Measurements from ENCODE around the gene CNBP.

The CNBP gene

DNA sequence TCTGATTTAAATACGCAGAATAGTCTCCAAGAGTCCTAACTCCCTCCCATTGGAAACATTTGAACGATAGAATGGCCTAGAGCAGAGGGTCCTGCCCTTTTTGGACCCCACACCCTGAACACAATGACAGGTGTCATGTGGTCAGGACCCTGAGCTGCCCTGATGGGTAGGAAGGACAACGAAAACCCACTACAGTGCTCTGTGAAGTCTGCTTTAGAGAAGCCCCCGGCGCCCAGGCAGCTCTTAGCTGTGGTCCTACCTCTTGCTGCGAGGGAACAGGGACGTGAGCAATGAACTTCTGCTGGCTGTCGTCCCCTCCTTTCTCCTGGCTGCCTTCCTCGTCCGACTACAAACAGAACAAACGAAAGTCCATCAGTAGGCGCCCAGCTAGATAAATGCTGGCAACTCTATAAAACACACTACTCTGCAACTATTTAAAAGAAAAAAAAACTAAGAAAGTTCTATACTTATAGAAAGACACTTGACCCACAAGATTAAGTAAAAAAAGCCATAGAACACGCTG, 53.3 kb downstream of the CNBP start:
- DNase-seq, result no peak

DNA sequence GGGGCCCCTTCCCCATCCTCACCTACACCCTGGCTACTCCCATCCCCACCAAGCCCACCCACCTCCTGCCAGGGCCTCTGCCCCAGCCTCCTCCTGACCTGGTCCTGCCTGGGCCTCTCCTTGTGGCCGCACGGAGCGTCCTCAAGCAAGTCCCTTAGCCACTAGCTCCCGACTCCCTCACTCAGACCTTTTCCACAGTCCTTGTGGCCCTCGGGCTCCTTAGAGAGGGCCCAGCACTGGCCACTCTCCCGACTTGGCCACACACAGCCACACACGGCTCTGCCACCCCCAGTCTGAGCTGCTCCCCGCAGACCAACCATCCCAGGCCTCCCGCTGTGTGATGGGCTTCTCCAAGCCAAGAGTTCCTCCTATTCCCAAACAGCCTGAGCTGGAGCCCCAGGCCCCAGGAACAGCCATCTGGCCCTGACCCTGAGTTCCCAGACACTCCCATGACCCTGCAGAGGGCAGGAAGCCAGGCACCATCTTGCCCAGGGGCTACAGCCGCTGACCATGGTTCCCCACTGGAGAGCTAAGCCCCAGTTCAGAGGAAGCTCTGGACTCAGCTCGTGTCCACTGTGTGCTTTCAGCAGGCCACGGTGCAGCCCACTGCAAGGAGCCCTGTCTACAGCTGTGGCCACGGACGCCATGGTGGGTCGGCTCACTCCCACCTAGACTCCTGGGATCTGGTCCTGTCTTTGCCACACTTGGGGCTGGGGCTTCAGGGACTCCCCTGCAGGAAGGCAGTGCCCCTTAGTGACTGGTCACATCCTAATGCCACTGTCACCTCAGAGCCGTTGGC, 55.1 kb downstream of the CNBP start:
- no peak for DNase-seq

DNA sequence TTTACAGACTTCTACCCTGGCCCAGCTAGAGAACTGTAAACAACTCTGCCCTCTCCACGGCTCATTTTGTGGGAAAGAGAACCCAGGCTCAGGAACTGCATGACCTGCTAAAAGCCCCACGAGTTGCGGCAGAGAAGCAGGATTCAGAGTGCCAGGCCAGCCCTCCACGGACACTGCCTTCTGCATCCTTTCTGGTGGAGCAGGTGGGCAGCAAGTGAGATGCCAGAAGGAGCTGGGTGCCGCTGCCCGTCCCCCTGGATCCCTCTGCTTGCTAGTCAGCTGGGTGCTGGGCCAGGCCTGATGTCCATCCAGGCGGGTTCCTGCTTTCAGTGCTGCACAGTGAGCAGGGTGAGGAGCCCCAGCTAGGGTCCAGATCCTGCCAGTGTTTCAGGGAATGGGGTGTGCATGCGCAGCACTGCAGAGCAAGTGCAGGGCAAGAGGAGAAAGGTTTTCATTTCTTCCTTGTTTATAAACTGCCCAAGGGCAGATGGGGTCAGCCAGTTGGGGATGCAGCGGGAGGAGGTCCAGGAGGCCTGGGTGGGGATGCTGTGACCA, 56.9 kb downstream of the CNBP start:
- no peak for DNase-seq

DNA sequence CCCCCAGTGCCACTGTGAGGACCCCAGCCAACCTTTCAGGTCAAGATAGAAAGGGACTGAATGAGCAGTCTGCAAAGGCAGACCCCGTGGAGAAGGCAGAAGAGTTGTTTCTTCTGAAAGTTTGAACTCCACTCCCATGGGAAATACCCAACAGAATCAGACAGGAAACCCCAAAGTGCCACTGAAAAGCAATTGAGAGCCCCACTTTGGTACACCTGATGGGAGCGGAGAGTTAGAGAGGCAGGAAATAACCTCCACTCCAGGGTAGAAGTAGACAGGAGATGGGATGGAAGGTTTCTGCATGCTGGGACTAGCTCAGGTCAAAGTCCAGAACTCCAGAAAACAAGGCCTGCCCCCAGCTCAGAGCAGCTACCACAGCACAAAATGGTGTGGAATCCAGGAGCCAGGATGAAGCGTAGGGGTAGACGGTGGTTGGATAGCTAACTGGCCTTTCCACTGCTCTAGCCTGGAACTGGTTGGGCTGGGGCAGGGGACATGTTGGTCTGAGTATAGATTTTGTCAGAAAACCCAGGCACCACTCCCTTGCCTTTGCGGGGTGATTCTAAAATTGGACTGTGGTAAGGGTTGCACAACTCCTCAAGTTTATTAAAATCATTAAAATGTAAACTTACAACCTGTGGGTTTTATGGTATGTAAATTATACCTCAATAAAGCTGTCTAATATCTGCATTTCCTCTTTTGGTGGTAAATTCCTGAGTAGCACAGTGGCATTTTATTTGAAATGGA, 60.2 kb downstream of the CNBP start:
- no peak for DNase-seq

DNA sequence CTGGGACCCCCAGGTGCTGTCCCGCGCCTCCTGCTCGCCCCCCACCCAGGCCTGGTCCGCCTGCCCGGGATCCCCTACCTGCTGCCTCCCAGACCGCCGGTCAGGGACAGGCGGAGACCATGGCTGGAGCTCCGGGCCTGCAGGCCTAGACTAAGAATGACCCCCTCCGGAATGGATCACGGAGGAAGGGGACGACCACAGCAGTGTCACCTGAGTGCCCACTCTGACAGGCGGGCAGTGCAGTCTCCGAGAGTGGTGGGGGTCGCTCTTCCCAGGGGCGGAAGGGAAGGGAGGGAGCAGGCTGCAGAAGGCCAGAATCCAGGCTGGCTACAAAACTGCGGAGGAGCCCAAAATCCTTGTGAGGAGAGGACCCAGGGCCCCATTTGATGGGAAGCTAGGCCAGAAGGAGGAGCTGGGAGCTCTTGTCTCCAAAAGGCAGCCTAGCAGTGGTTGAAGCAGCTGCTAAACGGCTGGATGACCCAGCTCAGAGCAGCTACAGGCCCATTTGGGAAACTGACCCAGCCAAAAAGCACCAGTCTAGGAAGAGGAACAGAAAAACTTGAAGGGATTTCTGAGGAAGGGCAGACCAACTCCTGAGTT, 61.2 kb downstream of the CNBP start:
- DNase-seq, result no peak

DNA sequence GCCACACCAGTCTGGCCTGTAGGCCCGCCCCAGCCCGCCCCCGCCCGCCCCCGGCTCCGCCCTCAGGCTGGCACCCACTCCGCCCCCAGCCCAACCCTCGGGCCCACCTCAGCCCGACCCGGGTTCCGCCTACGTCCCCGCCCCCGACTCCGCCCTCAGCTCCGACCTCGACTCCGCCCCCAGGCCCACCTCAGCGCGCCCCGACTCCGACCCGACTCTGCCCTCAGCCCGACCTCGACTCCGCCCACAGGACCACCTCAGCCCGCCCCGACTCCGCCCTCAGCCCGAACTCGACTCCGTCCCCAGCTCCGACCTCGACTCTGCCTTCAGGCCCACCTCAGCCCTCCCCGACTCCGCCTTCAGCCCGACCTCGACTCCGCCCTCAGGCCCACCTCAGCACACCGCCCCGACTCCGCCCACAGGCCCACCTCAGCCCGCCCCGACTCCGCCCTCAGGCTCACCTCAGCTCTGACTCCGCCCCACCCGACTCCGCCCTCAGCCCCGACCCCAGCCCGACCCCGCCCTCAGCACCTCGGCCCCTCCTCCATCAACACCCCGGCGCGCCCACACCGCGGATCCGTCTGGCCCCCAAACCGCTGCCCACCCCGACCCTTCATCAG, 61.8 kb downstream of the CNBP start, which contains the start of gene RAB43:
Gene RAB43 (minus strand): TSS at position 13 of the 620 bp plus-strand sequence. CDS start 315 bp downstream, outside the sequence.
- peak; percentile 87 for DNase-seq

DNA sequence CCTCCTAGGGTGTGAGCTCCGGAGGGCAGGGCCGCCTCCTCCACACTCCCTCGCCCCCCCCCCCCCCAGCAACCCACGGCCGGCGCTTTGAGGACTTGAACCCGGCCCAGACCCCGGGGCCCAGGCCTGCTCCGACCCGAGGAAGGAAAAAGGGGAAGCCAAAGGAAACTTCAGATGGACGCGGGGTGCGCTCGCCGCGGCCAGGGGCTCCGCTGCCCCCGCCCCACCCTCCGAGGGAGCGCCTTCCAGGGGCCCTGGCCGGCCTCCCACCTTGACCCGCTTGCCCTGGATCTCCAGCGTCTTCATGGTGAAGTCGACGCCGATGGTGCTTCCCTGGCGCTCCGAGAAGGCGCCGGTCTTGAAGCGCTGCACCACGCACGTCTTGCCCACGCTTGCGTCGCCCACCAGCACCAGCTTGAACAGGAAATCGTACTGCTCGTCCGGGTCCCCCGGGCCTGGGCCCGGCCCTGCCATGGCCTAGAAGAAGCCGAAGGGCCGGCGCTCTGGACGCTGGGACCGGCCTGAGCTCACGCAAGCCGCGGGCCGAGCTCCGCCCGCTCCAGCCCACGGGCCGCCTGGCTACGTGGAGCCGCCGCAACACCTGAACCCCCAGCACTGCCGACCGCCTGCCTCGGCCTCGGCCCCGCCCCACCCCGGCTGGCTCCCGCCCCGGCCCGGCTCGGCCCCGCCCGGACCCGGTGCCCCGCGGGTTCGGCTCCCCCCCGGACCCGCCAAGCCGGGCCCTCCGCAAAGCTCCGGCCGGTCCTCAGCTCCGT, 62.5 kb downstream of the CNBP start:
- no peak for DNase-seq

DNA sequence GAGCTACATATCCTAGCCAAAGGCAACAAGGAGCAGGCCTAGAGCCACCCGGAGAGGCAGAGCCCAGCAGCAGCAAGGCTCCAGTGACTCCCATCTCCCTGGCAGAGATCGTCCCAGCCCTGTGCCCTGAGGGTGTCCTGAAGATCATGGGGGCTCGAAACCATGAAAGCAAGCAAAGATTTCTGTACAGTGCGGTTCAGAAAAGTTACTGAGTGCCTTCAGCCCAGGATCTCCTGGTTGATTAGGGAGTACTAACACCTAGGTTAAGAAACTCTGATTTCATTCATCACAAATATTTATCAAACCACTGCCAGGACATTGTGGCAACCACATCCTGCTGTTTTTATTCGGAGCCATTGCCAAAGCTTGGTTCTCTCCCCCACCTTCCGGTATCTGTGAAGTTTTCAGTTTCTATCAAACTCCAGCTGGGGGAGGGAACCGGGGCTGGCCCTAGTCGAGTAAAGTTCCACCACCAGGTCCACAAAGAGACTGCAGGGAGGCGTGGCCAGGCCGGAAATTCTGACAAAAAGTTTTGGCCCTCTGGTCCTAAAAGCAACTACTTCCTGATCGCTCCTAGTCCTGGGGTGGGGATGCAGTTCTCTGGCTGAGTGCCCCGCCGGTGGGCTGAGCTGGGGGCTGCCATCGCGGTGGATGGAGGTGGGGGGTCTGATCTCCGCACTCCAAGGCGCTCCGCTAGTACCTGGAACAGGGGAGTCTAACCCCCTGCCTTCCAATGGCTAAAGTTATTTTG, 63.3 kb downstream of the CNBP start:
- DNase-seq, result peak; percentile 89

DNA sequence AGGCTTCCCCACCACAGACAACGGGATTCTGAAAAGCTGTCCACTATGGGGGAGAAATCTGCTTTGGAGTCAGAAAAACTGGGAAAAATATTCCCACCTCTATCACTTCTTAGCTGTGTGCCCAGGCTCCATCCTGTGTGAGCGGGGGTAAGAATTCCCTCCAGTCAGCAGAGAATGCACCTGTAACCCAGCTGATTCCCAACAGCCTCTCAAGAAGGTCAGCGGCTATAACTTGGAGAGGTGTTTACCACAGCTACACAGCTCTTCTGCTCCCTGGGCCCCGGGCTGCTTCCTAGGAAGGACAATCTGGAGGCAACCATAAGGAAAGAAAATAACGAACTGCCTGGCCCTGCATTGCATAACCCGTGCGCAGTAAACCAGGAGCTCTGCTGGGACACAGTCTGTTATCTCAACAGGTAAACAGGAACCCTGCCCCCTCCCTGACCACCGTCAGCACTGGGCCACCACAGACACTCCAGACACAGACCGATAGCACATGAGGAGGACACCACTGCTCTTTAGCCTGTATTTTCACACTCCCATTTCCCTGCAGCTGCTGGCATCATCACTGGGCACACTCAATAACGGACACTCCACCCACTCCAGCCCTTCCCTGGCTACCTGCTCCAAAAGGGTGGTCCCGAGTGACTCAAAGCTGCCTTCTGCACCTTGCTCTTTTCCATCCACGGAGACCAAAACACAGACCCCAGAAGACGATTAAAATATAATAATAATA, 64.2 kb downstream of the CNBP start:
- DNase-seq, result no peak

DNA sequence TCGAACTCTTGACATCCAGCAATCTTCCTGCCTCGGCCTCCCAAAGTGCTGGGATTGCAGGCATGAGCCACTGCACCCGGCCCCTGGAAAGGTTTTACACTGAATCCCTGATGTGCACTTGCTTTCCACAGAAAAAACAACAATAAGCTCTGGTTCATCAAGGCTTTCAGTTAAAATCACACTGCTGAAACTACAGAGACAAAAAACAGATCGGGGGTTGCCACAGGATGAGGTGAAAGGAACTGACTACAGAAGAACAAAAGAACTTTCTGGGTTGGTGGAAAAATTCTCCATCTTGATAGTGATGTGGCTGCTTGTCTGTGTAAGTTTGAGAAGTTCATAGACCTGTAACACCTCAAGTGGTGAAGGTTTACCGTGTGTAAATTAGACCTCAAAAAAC, 65.0 kb downstream of the CNBP start:
- peak; percentile 36 for DNase-seq
